Karpas-422 (cell line): Measurements from ENCODE around the gene FAM200B. TPM values are rescaled to one million over a fixed set of nuclear protein-coding genes. Genes with fewer than 3 reads are reported as not detected.

Experiments used
- DNase-seq: peaks from one replicate; pipeline ENCODE4 v3.0.0-alpha.2; 2015
- H2AFZ ChIP-seq: fragments of 200-600 bp; sonication (generic); 2 replicates; pipeline ENCODE4 v1.6.1; 2014; ENCODE audit warnings: antibody characterized with exemption, low read length, mixed read lengths
- H3K27ac ChIP-seq: fragments of 200-600 bp; sonication (generic); 2 replicates; pipeline ENCODE4 v1.5.1; 2014; ENCODE audit warnings: mild to moderate bottlenecking, low read length, moderate library complexity
- H3K27me3 ChIP-seq: fragments of 200-600 bp; sonication (generic); 2 replicates; pipeline ENCODE4 v1.6.1; 2014; ENCODE audit warnings: low read length, mixed read lengths
- H3K36me3 ChIP-seq: fragments of 200-600 bp; sonication (generic); 2 replicates; pipeline ENCODE4 v1.6.1; 2014; ENCODE audit warnings: low read length, mixed read lengths; ENCODE audit not compliant: insufficient read depth
- H3K4me1 ChIP-seq: fragments of 200-600 bp; sonication (generic); 2 replicates; pipeline ENCODE4 v1.6.1; 2014; ENCODE audit warnings: mild to moderate bottlenecking, low read length, mixed read lengths
- H3K4me2 ChIP-seq: fragments of 200-600 bp; sonication (generic); 2 replicates; pipeline ENCODE4 v1.6.1; 2014; ENCODE audit warnings: low read length, low read depth, mild to moderate bottlenecking; ENCODE audit not compliant: poor library complexity, severe bottlenecking
- H3K4me3 ChIP-seq: fragments of 200-600 bp; sonication (generic); 2 replicates; pipeline ENCODE4 v1.5.1; 2014; ENCODE audit warnings: mild to moderate bottlenecking, antibody characterized with exemption, low read length, mixed read lengths
- H3K79me2 ChIP-seq: fragments of 200-600 bp; sonication (generic); 2 replicates; pipeline ENCODE4 v1.6.1; 2014; ENCODE audit warnings: mild to moderate bottlenecking, low read length, mixed read lengths
- H3K9ac ChIP-seq: fragments of 200-600 bp; sonication (generic); 2 replicates; pipeline ENCODE4 v1.6.0; 2014; ENCODE audit warnings: low read length
- H3K9me2 ChIP-seq: fragments of 200-600 bp; sonication (generic), shearing (Covaris generic); replicated peaks from 2 replicates; pipeline ENCODE4 v1.6.0; 2014; ENCODE audit warnings: mild to moderate bottlenecking, low read length, moderate library complexity; ENCODE audit not compliant: insufficient read depth
- H3K9me3 ChIP-seq: fragments of 300-700, 200-600 bp; sonication (generic); 2 replicates; pipeline ENCODE4 v1.6.1; 2014; ENCODE audit warnings: low read length, mixed read lengths
- H4K20me1 ChIP-seq: fragments of 200-600 bp; sonication (generic); 2 replicates; pipeline ENCODE4 v1.6.1; 2014; ENCODE audit warnings: mild to moderate bottlenecking, antibody characterized with exemption, low read length, low read depth; ENCODE audit not compliant: insufficient read depth
- total RNA-seq: library from RNA; depleted of rRNA; stranded (reverse); fragments of >200 nt; shearing (Covaris generic); gene quantifications from 2 replicates; pipeline ENCODE4 v1.2.3, GENCODE V29; 2014; ENCODE audit warnings: low replicate concordance; rRNA removed

FAM200B gene
- total RNA-seq, 1 experiment from 2014 or later = 18.3 TPM

- Histone ChIP-seq H3K9me2 (no peaks in the 10 kb centered on the region), H3K4me1 (peaks cover 6% of the 10 kb centered on the region), H3K9me3 (no peaks in the 10 kb centered on the region), H4K20me1 (no peaks in the 10 kb centered on the region), H3K27me3 (no peaks in the 10 kb centered on the region), H2AFZ (no peak overlapping the region), H3K79me2 (no peaks in the 10 kb centered on the region), H3K9ac (no peak overlapping the region), H3K4me2 (no peak overlapping the region), H3K36me3 (no peaks in the 10 kb centered on the region), H3K4me3 (no peak overlapping the region), H3K27ac (no peak overlapping the region)
- DNase-seq = no peak
Measured at GRCh38 chr4:15735536-15735935, 53.9 kb downstream of the FAM200B start.

GRCh38 chr4:15736514-15737050 is 55.0 kb downstream of the FAM200B start:
- DNase-seq = no peak
- Histone ChIP-seq H2AFZ (no peak overlapping the region), H4K20me1 (no peaks in the 10 kb centered on the region), H3K9ac (no peak overlapping the region), H3K27me3 (no peaks in the 10 kb centered on the region), H3K4me3 (no peak overlapping the region), H3K27ac (no peak overlapping the region), H3K9me2 (no peaks in the 10 kb centered on the region), H3K4me1 (no peaks in the 10 kb centered on the region), H3K4me2 (no peak overlapping the region), H3K9me3 (no peaks in the 10 kb centered on the region), H3K36me3 (no peaks in the 10 kb centered on the region), H3K79me2 (no peaks in the 10 kb centered on the region)

GRCh38 chr4:15737255-15737654 is 55.6 kb downstream of the FAM200B start:
- Histone ChIP-seq H4K20me1 (no peaks in the 10 kb centered on the region), H3K27ac (no peak overlapping the region), H3K4me1 (peaks cover under 1% of the 10 kb centered on the region), H3K4me2 (no peak overlapping the region), H3K36me3 (no peaks in the 10 kb centered on the region), H3K79me2 (no peaks in the 10 kb centered on the region), H3K9me3 (no peaks in the 10 kb centered on the region), H3K4me3 (no peak overlapping the region), H2AFZ (no peak overlapping the region), H3K27me3 (no peaks in the 10 kb centered on the region), H3K9ac (no peak overlapping the region), H3K9me2 (no peaks in the 10 kb centered on the region)
- DNase-seq = no peak

GRCh38 chr4:15738877-15739276 is 57.2 kb downstream of the FAM200B start:
- no peaks in the 10 kb centered on the region for H3K79me2 ChIP-seq
- peaks cover 4% of the 10 kb centered on the region for H3K4me1 ChIP-seq
- no peaks in the 10 kb centered on the region for H3K9me2 ChIP-seq
- DNase-seq = no peak
- H3K27me3 ChIP-seq = no peaks in the 10 kb centered on the region
- H3K9ac ChIP-seq = no peak overlapping the region
- no peaks in the 10 kb centered on the region for H3K36me3 ChIP-seq
- no peak overlapping the region for H3K4me2 ChIP-seq
- H3K4me3 ChIP-seq = no peak overlapping the region
- no peak overlapping the region for H3K27ac ChIP-seq
- H2AFZ ChIP-seq = no peak overlapping the region
- H4K20me1 ChIP-seq = no peaks in the 10 kb centered on the region
- H3K9me3 ChIP-seq = no peaks in the 10 kb centered on the region

Other genes starting within 250 kb of the FAM200B start
- not detected in 2 replicates for gene CC2D2A, start 211.9 kb upstream of the FAM200B start, total RNA-seq
- 35.6 and 78.2 TPM in 2 replicates for gene FBXL5, start 26.5 kb upstream of the FAM200B start, total RNA-seq
- not detected in 2 replicates for gene BST1, start 21.2 kb downstream of the FAM200B start, total RNA-seq
- gene CD38, start 96.5 kb downstream of the FAM200B start, total RNA-seq = 3.6 and 12.1 TPM in 2 replicates